Hindlimb muscle (tissue), 1 donor: ENCODE results near the gene OBSCN. TPM values are rescaled to one million over a fixed set of nuclear protein-coding genes. Genes with fewer than 3 reads are reported as not detected.

ENCODE experiments used
- DNase-seq: peaks from one replicate; pipeline ENCODE4 v3.0.0-alpha.2; 2013
- polyA plus RNA-seq: library from polyadenylated mRNA; unstranded; fragments of 120-200 nt; gene quantifications from one replicate; pipeline ENCODE4 v1.2.1, GENCODE V29; 2013; ENCODE audit not compliant: insufficient read length

Gene OBSCN
- polyA plus RNA-seq, 1 donor = 556 TPM

DNA sequence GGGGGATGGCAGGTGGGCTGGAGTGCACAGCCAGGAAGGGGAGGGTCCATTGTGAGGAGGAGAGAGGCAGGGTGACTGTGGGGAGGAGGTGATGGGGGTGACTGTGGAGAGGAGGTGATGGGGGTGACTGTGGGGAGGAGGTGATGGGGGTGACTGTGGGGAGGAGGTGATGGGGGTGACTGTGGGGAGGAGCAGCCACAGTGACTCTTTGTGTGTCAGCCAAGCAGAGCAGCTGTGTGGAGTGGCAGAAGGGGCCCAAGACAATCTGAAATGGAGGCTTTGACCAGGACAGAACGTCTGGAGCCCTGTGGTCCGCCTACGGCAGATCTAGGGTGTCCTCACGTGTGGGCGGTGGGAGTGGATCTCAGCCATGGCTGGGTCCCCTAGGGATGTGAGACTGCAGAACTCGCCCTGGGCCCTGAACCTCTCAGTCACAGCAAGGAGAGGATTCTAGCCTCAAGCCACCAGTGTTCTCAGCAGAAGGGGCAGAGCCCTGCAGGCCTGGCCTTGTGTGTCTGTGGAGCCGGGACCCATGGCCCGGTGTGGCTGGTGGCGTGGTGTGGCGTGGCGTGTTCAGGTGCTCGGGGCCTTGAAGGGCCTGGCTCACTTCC is 81.5 kb downstream of the OBSCN start:
- DNase-seq = no peak

GRCh38 chr1:228289996-228290881 is 82.4 kb downstream of the OBSCN start:
- DNase-seq = no peak

GRCh38 chr1:228291906-228292608 is 84.2 kb downstream of the OBSCN start:
- DNase-seq = no peak

DNA sequence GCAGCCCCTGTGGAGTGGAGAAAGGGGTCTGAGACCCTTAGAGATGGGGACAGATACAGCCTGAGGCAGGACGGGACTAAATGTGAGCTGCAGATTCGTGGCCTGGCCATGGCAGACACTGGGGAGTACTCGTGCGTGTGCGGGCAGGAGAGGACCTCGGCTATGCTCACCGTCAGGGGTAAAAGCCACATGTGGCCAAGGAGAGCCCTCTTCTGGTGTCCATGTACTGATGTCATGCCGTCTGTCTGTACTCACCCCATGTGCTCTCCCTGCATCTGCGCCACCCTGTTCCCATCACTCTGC is 84.7 kb downstream of the OBSCN start:
- no peak for DNase-seq

DNA sequence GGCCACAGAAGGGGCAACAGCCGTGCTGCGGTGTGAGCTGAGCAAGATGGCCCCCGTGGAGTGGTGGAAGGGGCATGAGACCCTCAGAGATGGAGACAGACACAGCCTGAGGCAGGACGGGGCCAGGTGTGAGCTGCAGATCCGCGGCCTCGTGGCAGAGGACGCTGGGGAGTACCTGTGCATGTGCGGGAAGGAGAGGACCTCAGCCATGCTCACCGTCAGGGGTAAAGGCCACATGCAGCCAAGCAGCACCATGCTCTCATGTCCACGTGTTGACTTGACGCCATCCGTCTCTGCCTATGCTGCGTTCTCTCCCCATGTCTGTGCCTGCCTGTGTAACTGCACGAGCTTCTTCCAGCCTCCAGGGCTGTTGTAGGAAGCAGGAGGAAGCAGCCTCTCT is 85.5 kb downstream of the OBSCN start:
- DNase-seq = no peak

- no peak for DNase-seq
These were observed 86.1 kb downstream of the OBSCN start for GRCh38 chr1:228293816-228294500.

GRCh38 chr1:228294717-228295116 is 86.9 kb downstream of the OBSCN start:
- no peak for DNase-seq

GRCh38 chr1:228295201-228295600 is 87.4 kb downstream of the OBSCN start:
- no peak for DNase-seq

- DNase-seq = no peak
These were observed 88.1 kb downstream of the OBSCN start for GRCh38 chr1:228295981-228296380.

DNA sequence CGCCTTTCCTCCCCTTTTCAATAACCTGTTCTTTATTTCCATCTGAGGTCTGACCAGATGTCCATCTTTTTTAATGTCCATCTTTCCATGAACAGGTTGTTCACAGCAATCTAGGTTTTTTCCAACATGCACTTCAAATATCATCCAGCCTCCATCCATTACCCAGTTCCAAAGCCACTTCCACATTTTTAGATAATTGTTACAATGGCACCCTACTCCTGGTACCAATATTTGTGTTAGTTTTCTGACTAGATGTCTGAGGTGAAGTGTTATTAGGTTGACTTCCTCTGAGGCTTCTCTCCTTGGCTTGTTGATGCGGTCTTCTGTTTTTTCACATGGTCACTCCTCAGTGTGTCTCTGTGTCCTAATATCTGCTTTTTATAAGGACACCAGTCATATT is 89.4 kb downstream of the OBSCN start:
- DNase-seq = no peak

GRCh38 chr1:228297822-228298221 is 90.0 kb downstream of the OBSCN start:
- DNase-seq = no peak

GRCh38 chr1:228298471-228298870 is 90.6 kb downstream of the OBSCN start:
- DNase-seq = no peak

GRCh38 chr1:228299211-228299610 is 91.4 kb downstream of the OBSCN start:
- no peak for DNase-seq

DNA sequence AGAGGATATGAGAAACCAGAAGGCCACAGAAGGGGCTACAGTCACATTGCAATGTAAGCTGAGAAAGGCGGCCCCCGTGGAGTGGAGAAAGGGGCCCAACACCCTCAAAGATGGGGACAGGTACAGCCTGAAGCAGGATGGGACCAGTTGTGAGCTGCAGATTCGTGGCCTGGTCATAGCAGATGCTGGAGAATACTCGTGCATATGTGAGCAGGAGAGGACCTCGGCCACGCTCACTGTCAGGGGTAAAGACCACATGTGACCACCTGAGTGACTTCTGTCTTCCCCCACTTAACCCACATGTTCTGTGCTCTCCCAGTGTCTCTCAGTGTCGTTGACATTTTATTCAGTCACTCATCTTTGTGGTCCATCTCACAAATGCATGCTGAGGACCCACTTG is 92.1 kb downstream of the OBSCN start:
- no peak for DNase-seq

- no peak for DNase-seq
These were observed 94.2 kb downstream of the OBSCN start for GRCh38 chr1:228302086-228302485.

- no peak for DNase-seq
These were observed 95.8 kb downstream of the OBSCN start for GRCh38 chr1:228303596-228303995.

DNA sequence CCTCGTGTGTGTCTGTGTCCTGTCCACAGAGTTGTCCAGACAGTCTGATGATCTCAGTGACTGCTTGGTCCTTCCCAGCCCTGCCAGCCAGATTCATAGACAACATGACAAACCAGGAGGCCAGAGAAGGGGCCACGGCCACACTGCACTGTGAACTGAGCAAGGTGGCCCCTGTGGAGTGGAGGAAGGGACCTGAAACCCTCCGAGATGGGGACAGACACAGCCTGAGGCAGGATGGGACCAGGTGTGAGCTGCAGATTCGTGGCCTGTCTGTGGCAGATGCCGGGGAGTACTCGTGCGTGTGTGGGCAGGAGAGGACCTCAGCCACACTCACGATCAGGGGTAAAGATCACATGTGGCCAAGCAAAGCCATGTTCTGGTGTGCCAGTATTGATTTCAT is 96.4 kb downstream of the OBSCN start:
- DNase-seq = no peak

DNA sequence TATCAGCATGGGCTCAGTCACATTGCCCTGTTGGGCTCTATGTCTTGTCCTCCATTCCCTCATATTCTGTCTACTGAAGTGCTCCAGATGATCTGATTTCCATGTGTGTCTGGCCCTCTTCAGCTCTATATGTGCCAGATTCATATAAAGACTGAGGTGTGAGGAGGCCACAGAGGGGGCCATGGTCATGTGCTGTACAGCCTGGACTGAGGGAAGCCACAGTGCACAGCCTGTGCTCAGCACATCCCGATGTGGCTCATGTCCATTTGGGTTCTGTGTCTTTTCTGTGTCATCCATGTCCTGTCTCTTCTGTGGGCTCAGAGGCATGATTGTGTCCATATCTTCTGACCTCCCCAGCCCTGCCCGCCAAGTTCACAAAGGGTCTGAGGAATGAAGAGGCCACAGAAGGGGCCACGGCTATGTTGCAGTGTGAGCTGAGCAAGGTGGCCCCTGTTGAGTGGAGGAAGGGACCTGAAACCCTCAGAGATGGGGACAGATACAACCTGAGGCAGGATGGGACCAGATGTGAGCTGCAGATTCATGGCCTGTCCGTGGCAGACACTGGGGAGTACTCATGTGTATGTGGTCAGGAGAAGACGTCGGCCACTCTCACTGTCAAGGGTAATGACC is 97.0 kb downstream of the OBSCN start:
- DNase-seq = no peak

GRCh38 chr1:228305721-228306152 is 97.9 kb downstream of the OBSCN start:
- DNase-seq = no peak

- no peak for DNase-seq
These were observed 98.7 kb downstream of the OBSCN start for GRCh38 chr1:228306275-228307217.
